ENCODE data around the gene MCRIP1.
"Not testable (repeated sequence)": the region's sequence is repeated elsewhere in the genome, so short reads cannot be mapped to it uniquely, and the experiment has no call there.

Gene MCRIP1

GRCh38 chr17:81841866-81842265 lies 8.8 kb upstream of the MCRIP1 start:
- DNase-seq (ENCODE audit: low read depth in 4 of 4, low spot score in 1 of 4) = no peak

- no peak for DNase-seq (ENCODE audit: low read depth in 4 of 4, low spot score in 1 of 4)
These were observed 8.0 kb upstream of the MCRIP1 start for GRCh38 chr17:81840826-81841778.

GRCh38 chr17:81840059-81840458 lies 7.0 kb upstream of the MCRIP1 start:
- DNase-seq (ENCODE audit: low read depth in 4 of 4, low spot score in 1 of 4) = not testable (repeated sequence)

DNA sequence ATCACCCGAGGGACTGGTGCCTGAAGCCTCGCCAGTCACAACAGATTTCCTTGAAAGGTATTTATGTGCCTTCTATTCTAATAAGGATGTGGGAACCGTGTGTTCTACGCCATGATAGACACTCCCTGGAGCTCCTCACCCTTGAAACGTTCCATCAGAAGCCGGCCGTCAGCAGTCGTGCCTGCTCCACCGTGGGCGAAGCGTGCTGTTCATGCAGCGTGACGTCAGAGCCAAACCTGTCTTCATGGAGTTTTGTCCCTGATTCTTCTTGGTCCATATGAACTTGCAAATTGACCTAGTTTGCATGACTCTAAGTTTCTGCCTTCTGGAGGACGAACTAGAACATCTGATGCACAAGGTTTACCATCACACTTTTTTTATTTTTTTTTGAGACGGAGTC lies 6.2 kb upstream of the MCRIP1 start:
- no peak for DNase-seq (ENCODE audit: low read depth in 4 of 4, low spot score in 1 of 4)

DNA sequence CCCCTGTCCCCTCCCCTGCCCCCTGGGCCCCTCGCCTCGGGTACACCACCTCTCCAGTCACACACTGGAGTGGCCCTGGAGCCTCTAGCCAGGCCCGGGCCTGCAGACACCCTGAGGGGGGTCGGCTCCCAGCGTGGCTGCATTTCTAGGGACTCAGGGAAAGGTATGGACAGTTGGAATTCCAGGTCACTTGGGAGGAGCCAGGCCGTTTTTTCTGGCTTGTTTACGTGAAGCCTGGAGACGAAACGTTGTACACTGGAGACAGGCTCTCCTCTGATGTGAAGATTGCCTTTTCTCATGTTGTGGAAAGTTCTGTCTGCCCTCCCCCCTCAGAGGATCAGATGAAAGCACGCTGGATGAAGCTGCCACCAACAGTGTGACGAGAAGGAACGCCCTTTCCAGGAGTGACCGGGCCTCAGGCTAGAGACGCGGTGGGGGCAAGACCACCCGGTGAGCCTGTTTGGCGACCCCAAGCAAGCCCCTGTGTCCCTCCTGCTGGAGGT lies 5.7 kb upstream of the MCRIP1 start:
- no peak for DNase-seq (ENCODE audit: low read depth in 4 of 4, low spot score in 1 of 4)

DNA sequence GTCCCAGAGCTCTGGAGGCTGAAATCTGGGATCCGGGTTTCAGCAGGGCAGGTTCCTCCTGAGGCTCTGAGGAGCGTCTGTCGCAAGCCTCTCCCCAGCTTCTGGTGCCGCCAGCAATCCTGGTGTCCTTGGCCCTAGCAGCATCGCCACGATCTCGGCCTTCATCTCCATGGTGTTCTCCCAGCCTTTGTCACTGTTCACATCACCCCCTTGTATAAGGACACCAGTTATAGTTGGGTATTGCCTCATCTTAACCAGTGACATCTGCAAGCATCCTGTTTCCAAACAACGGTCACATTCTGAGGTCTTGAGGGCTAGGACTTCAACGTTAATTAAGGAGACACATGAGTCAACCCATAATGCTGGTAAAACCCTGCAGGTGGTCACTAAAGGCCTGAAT lies 4.5 kb upstream of the MCRIP1 start:
- no peak for DNase-seq (ENCODE audit: low read depth in 4 of 4, low spot score in 1 of 4)

- no peak for DNase-seq (ENCODE audit: low read depth in 4 of 4, low spot score in 1 of 4)
These were observed 1.8 kb upstream of the MCRIP1 start, which contains the start of gene PPP1R27 for GRCh38 chr17:81834831-81835267. PPP1R27 (minus strand) TSS chr17:81835050; CDS start chr17:81834953, 97 bp downstream.

- no peak for DNase-seq (ENCODE audit: low read depth in 4 of 4, low spot score in 1 of 4)
These were observed 1.1 kb upstream of the MCRIP1 start for GRCh38 chr17:81833921-81834830.

GRCh38 chr17:81832608-81833159 lies 407 bp downstream of the MCRIP1 start:
- peak in 3 of 4 experiments; percentile 21 to 38 (median 25) for DNase-seq (ENCODE audit: low read depth in 4 of 4, low spot score in 1 of 4)

GRCh38 chr17:81831957-81832607 lies 1.0 kb downstream of the MCRIP1 start:
- peak in 2 of 4 experiments; percentile 21 to 43 for DNase-seq (ENCODE audit: low read depth in 4 of 4, low spot score in 1 of 4)

DNA sequence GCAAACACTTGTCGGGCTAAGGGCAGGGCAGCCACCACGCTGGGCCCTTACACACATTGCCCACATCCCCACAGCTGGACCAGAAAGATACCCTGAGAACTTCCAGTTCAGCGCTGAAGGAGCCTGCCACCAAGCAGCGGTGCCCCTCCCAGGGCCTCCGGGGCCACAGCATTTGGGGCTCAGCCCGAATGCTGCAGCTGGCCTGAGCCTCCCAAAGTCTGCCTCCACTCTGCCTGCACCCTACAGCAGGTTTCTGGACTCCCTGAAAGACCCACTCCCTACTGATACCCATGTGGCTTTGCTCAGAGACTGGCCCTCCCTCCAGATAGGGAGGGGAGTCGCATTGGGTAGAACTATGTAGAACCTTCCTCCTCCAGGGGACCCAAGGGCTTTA lies 1.5 kb downstream of the MCRIP1 start:
- DNase-seq (ENCODE audit: low read depth in 4 of 4, low spot score in 1 of 4) = no peak

DNA sequence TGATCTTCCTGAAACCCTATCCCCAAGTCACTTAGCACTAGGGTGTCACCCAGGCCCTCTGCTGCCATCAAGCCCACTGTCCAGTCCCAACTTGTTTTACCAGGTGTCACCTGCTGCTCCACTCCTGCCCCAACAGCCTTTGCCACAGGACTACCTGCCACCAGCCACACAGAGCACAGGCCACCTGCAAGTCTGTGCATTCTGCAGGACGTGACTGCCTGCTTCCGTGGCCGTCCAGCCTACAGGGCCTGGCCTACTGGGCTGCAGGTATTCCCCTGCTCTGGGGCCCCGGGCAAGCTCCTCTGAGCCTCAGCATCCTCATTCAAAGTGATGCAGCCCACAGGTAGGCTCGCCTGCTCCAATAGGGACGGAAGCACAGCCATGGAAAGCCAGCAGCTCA lies 3.2 kb downstream of the MCRIP1 start:
- no peak for DNase-seq (ENCODE audit: low read depth in 4 of 4, low spot score in 1 of 4)

GRCh38 chr17:81828656-81829055 lies 4.4 kb downstream of the MCRIP1 start:
- no peak for DNase-seq (ENCODE audit: low read depth in 4 of 4, low spot score in 1 of 4)

GRCh38 chr17:81825841-81826466 lies 7.1 kb downstream of the MCRIP1 start:
- DNase-seq (ENCODE audit: low read depth in 4 of 4, low spot score in 1 of 4) = no peak

DNA sequence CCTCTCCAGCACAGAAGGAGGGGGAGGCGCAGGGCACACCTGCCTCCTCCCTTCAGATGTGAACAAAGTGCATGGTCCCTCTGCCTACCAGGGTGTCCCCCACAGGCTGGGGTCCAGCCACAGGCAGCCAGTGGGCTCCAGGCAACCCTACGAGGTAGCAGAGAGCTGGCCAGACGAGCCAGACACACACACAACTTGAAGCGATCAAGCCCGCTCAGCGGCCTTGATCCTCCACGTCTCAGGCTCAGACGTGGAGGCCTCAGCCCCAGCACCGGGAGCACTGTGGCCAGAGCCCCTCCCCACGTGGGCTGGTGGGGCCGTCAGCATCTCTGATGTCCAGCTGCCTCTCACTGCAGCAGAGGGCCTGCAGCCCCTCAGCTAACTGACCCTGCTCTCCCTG lies 8.5 kb downstream of the MCRIP1 start:
- no peak for DNase-seq (ENCODE audit: low read depth in 4 of 4, low spot score in 1 of 4)

DNA sequence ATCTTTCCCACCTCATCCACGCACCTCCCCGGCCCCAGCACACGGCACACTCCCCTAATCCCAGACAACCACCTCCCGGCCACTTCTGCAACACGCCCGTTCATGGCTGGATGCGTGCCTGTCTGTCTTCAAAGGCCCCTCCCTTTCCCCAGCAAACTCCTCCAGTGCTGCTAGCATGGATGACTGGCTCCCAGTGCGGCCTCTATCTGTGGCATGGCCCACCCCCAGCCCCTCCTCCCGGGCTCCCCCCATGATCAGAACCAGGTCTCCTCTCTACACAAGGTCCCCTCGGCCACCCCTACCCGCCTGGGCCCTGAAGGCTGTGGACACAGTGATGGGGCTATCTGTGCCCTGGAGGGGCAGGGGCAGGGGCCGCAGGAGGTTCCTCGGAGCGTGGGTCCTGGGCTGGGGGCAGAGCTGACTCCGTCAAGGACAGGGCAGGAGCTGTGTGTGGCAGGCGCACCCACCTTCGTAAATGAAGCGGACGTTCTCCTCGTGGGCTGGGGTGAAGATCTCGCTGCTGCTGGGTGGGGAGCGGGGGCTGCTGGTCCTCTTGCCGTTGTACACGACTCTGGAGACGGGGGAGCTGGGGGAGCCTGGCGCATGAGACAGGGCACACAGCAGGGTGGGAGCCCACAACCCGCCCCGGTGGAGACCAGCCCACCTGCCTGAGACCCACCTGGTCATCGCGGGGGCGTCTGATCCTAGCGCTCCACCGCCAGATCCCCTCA lies 9.1 kb downstream of the MCRIP1 start:
- no peak for DNase-seq (ENCODE audit: low read depth in 4 of 4, low spot score in 1 of 4)

DNA sequence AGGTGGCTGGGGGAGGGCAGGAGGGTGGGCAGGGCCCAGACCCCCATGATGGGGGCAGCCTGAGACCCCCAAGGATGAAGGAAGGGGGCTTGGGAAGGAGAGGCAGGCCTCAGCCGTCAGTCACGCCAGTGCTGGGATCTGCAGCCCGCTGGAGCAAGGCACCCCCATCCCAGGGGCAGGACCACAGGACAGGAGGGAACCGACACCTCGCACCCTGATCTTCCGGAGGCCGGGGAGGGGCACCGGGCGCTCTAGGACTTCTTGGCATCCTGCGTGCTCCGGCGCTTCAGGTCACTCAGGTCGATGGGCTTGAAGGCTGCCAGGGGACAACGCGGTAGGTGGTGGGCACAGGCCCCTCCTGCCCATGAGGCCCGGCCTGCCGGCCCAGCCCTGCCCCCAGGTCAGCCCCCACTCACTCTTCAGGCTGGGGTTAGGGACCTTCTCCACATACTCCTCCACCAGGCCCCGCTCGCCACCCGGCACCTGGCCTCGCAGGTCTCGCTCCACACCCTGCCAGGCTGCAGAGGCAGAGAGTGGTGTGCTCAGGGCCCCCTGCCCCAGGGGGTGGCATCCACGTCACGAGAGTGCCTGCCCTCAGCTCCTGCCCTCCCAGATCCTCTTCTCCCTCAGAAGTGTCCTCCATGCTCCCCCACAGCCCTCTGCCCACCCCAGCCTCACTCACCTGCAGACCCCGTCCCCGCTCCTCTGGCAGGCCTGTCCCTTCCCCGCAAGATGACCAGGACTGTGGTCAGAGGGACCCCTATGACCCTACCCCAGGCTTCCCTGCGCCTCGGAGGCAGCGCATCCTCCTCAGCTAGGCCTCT lies 9.9 kb downstream of the MCRIP1 start:
- no peak for DNase-seq (ENCODE audit: low read depth in 4 of 4, low spot score in 1 of 4)

DNA sequence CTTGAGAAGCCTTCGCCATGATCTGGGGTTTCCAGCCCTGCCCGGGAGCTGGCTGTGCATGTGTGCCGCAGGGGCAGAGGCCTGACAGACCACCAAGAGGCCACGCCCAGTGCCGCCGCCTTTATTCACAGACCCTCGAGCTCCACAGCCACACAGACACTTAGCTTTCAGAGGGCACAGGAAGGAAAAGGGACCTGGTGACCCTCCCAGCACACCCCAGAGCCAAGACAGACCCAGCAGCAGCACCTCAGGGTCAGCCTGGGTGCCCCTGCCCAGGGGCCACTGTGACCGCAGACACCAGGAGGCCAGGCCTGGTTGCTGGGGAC lies 10.8 kb downstream of the MCRIP1 start:
- no peak for DNase-seq (ENCODE audit: low read depth in 4 of 4, low spot score in 1 of 4)
